Measurements from ENCODE around the gene CA12.
"Not testable (repeated sequence)": the region's sequence is repeated elsewhere in the genome, so short reads cannot be mapped to it uniquely, and the experiment has no call there.

Gene CA12

DNA sequence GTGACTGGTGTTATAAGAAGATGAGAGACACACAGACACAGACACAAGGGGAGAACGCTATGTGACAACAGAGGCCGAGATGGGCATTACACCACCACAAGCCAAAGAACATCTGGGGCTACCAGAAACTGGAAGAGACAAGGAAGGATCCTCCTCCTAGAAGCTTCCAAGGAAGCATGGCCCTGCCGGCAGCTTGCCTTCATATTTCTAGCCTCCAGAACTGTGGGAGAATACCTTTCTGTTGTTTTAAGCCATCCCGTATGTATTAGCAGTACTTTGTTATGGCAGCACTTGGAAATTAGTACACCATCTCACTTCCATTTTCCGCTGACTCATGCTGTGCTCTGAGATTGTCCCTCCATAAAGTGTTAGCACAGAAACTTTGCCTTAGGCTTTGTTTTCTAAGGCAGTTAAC is 38.7 kb upstream of the CA12 start:
- no peak for DNase-seq (ENCODE audit: low read depth)
- TF ChIP-seq, protein P1, sequence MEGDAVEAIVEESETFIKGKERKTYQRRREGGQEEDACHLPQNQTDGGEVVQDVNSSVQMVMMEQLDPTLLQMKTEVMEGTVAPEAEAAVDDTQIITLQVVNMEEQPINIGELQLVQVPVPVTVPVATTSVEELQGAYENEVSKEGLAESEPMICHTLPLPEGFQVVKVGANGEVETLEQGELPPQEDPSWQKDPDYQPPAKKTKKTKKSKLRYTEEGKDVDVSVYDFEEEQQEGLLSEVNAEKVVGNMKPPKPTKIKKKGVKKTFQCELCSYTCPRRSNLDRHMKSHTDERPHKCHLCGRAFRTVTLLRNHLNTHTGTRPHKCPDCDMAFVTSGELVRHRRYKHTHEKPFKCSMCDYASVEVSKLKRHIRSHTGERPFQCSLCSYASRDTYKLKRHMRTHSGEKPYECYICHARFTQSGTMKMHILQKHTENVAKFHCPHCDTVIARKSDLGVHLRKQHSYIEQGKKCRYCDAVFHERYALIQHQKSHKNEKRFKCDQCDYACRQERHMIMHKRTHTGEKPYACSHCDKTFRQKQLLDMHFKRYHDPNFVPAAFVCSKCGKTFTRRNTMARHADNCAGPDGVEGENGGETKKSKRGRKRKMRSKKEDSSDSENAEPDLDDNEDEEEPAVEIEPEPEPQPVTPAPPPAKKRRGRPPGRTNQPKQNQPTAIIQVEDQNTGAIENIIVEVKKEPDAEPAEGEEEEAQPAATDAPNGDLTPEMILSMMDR (conservative IDR thresholded peaks at IDR 0.05; ENCODE audit: low read length) = no peak
- no peak overlapping the region for H3K4me3 ChIP-seq (ENCODE audit: low read length)

DNA sequence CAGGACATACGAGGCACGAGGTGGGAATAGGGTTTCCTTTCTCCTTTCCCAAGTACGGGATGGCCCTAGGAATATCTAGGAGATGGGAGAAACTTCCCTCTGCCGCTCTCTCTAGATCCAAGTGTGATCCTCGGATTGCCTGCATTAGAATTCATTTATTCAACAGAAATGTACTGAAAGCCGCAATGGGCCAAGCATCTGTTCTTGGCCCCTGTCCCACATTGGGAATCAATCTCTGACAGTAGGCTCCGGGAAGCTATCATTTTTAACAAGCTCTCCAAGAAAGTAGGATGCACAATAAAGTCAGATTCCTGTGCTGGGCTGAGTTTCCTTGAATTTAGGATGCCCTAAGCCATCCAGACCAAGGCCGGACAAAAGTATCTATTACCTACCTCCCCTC is 37.2 kb upstream of the CA12 start:
- TF ChIP-seq, protein P1 (conservative IDR thresholded peaks at IDR 0.05; ENCODE audit: low read length) = no peak
- H3K4me3 ChIP-seq (ENCODE audit: low read length) = no peak overlapping the region
- DNase-seq (ENCODE audit: low read depth) = no peak

DNA sequence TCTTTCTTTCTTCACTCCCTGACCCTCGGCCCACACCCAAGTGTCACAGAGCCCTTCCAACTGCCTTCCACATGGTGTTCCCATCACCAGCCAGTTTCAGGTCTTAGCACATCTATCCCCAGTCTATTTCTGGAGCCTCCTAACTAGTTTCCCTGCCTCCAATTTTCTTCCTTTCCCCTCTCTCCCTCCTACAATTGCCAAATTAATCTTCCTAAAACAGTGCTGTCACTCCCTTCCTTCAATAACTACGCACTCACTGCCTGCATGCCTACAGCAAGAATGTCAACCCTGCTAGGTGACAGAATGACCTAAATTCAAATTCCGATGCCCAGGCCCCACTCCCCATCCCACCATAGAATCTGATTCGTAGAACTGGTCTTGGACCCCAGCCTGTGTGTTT is 36.1 kb upstream of the CA12 start:
- TF ChIP-seq, protein P1 (conservative IDR thresholded peaks at IDR 0.05; ENCODE audit: low read length) = no peak
- no peak for DNase-seq (ENCODE audit: low read depth)
- H3K4me3 ChIP-seq (ENCODE audit: low read length) = no peak overlapping the region

DNA sequence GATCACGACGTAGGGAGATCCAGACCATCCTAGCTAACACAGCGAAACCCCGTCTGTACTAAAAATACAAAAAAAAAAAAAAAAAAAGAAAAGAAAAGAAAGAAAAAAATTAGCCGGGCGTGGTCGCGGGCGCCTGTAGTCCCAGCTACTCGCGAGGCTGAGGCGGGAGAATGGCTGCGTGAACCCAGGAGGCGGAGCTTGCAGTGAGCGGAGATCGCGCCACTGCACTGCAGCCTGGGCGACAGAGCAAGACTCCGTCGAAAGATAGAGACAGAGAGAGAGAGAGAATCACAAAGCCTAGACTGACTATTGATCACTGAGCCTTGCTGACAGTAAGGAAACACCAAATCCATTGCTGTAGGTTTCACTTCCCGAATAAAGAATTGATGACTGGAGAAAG is 35.6 kb upstream of the CA12 start:
- not testable (repeated sequence) for H3K4me3 ChIP-seq (ENCODE audit: low read length); DNase-seq (ENCODE audit: low read depth)

DNA sequence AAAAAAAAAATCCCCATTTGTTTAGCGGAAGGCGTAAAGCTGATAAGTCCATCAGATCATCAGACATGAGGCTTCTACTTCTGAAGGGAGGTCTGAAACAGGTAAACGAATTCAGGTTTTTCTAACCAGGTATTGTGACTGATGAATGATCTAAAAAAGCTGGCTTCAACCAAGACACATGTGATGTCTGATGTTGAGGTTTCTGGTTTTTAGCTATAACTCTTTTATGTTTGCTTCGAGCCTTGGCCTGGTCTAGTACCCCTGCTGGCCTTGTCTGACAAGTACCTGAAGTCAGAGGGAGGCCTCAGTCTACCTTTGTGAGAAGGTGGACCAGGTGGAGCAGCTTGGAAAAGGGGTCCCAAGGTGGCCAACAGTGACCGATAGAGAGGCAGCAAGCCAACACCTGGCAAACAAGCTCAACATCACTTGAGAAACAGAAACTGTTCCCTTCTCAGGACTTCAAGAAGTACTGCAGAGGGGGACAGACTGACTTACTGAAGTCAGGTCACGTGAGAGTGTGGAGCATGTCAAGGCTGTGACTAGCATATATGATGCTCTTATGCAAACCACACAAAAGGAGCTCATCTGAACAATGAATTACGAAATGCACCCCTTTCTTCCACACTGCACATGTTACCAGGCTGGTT is 33.0 kb upstream of the CA12 start:
- no peak overlapping the region for H3K4me3 ChIP-seq (ENCODE audit: low read length)
- DNase-seq (ENCODE audit: low read depth) = no peak
- TF ChIP-seq, protein P1 (conservative IDR thresholded peaks at IDR 0.05; ENCODE audit: low read length) = no peak

DNA sequence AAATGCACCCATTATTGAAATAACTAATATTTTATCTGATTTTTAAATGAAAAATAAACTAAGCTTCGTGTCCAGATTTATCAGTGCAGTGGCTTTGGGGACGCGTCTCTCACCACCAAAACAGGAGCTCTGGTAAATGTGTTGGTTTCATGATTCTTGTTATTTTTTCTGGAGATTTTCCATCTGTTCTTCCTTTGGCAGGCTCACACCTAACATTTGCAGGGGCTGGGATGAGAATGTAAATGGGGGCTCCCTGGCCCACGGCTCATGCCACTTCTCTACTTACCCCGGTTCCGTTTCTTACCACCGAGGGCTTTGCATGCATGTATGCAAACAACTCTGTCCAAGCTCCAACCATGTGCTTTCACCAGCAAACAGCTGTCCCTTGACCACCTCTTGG is 30.9 kb upstream of the CA12 start:
- H3K4me3 ChIP-seq (ENCODE audit: low read length) = no peak overlapping the region
- TF ChIP-seq, protein P1 (conservative IDR thresholded peaks at IDR 0.05; ENCODE audit: low read length) = no peak
- no peak for DNase-seq (ENCODE audit: low read depth)

DNA sequence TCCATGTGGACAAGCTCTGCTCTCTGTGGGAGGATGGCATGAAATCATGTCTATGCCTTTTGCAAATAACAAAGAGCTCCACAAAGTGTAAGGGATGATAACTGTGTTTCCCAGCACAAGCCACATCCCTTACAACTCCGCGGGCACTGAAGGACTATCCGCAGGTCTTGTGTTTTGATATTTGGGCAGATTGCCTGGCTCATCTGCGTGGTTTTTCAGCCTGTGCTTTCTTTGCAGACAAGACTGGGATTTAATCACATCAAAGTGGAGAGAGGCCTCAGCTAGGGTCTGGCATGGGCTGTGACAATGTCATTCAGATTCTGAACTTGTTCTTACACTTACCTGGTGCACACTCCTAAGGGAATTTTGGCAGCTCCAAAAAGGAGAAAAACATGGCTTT is 30.2 kb upstream of the CA12 start:
- DNase-seq (ENCODE audit: low read depth) = no peak
- H3K4me3 ChIP-seq (ENCODE audit: low read length) = no peak overlapping the region
- TF ChIP-seq, protein P1 (conservative IDR thresholded peaks at IDR 0.05; ENCODE audit: low read length) = no peak

DNA sequence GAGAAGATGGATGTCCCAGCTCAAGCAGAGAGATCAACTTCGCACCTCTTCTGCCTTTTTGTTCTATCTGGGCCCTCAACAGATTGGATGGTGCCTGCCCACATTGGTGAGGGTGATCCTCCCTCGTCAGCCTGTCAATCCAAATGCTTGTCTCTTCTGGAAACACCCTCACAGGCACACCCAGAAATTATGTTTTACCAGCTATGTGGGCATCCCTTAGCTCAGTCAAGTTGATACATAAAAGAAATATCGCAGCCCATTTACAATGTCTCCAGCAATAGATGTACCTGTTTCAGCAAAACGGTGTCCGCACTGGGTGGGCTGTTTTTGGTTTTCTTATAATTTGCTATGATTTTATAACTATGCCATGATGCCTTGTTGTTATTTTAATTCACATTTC is 27.5 kb upstream of the CA12 start:
- no peak for DNase-seq (ENCODE audit: low read depth)
- no peak overlapping the region for H3K4me3 ChIP-seq (ENCODE audit: low read length)
- TF ChIP-seq, protein P1 (conservative IDR thresholded peaks at IDR 0.05; ENCODE audit: low read length) = no peak
